GM18861 (cell line): ENCODE data around the gene SYNC.

Experiments
- ATAC-seq: cut with Tn5 transposase; IDR thresholded peaks from one replicate; pipeline ENCODE4 v1.9.1; 2021; ENCODE audit not compliant: unreplicated experiment

The SYNC gene

GRCh38 chr1:32702599-32703478 lies at the start of gene SYNC:
Gene SYNC (minus strand): TSS chr1:32702770. CDS start chr1:32702660, 110 bp downstream.
- ATAC-seq = no peak

- no peak for ATAC-seq
Observed at GRCh38 chr1:32749771-32750170, 47.2 kb upstream of the SYNC start.

GRCh38 chr1:32749332-32749731 lies 46.8 kb upstream of the SYNC start:
- ATAC-seq = no peak

GRCh38 chr1:32748926-32749325 lies 46.4 kb upstream of the SYNC start:
- ATAC-seq = no peak

- ATAC-seq = no peak
Observed at GRCh38 chr1:32748348-32748747, 45.8 kb upstream of the SYNC start.

- ATAC-seq = no peak
Observed at GRCh38 chr1:32746130-32746529, 43.6 kb upstream of the SYNC start.

GRCh38 chr1:32744071-32744425 lies 41.5 kb upstream of the SYNC start:
- no peak for ATAC-seq

- no peak for ATAC-seq
Observed at GRCh38 chr1:32743380-32744070, 41.0 kb upstream of the SYNC start.

- ATAC-seq = no peak
Observed at GRCh38 chr1:32742956-32743355, 40.4 kb upstream of the SYNC start.

GRCh38 chr1:32742199-32742947 lies 39.8 kb upstream of the SYNC start:
- no peak for ATAC-seq

- no peak for ATAC-seq
Observed at GRCh38 chr1:32741413-32742198, 39.0 kb upstream of the SYNC start.

- no peak for ATAC-seq
Observed at GRCh38 chr1:32741059-32741412, 38.5 kb upstream of the SYNC start.

GRCh38 chr1:32736812-32737791 lies 34.5 kb upstream of the SYNC start:
- no peak for ATAC-seq

GRCh38 chr1:32733582-32734321 lies 31.2 kb upstream of the SYNC start:
- no peak for ATAC-seq

- no peak for ATAC-seq
Observed at GRCh38 chr1:32729254-32730046, 26.9 kb upstream of the SYNC start.

GRCh38 chr1:32728413-32729077 lies 26.0 kb upstream of the SYNC start:
- ATAC-seq = no peak

- no peak for ATAC-seq
Observed at GRCh38 chr1:32727876-32728275, 25.3 kb upstream of the SYNC start.

- no peak for ATAC-seq
Observed at GRCh38 chr1:32725615-32725982, 23.0 kb upstream of the SYNC start.
